K562 (cell line): ENCODE results near the gene NEU1. TPM values are rescaled to one million over a fixed set of nuclear protein-coding genes. Genes with fewer than 3 reads are reported as not detected.

Experiments used
- CEBPZ ChIP-seq: fragments of 150-350 bp; IDR thresholded peaks from 2 replicates; pipeline ENCODE4 v1.6.1; 2014; ENCODE audit warnings: low read depth, mild to moderate bottlenecking, low read length, borderline replicate concordance
- ERF ChIP-seq: fragments of 450-650 bp; formaldehyde crosslinking; IDR thresholded peaks from 2 replicates; pipeline ENCODE4 v1.4.0; 2020; ENCODE audit warnings: mild to moderate bottlenecking, mixed read lengths
- HNRNPK ChIP-seq: fragments of 200-400 bp; formaldehyde crosslinking; IDR thresholded peaks from one replicate; pipeline ENCODE4 v1.6.1; 2018; ENCODE audit warnings: mild to moderate bottlenecking, low read depth, low read length; ENCODE audit not compliant: poor library complexity, severe bottlenecking
- MITF ChIP-seq: IDR thresholded peaks from 2 replicates; pipeline ENCODE4 v1.6.1; 2014; ENCODE audit warnings: antibody characterized with exemption
- SP1 ChIP-seq: sonication (generic); formaldehyde crosslinking; IDR thresholded peaks from 2 replicates; pipeline ENCODE4 v1.8.1; 2022; ENCODE audit warnings: mild to moderate bottlenecking, missing genetic modification reagents
- SUPT5H ChIP-seq: fragments of 450-650 bp; IDR thresholded peaks from 2 replicates; pipeline ENCODE4 v1.6.1; 2016
- ZFP36 ChIP-seq: fragments of 150-350 bp; IDR thresholded peaks from 2 replicates; pipeline ENCODE4 v1.6.1; 2018; ENCODE audit warnings: low read length, low read depth; ENCODE audit not compliant: partially characterized antibody
- ZNF140 ChIP-seq: fragments of 250-450 bp; sonication (Bioruptor Pico); IDR thresholded peaks from 2 replicates; pipeline ENCODE4 v1.8.0; 2021; ENCODE audit warnings: moderate library complexity, mild to moderate bottlenecking, inconsistent platforms
- ZNF277 ChIP-seq: fragments of 250-450 bp; sonication (Bioruptor Pico); IDR thresholded peaks from 2 replicates; pipeline ENCODE4 v1.8.0; 2022; ENCODE audit warnings: inconsistent platforms, mild to moderate bottlenecking, moderate library complexity, borderline replicate concordance
- ZNF551 ChIP-seq: fragments of 250-450 bp; sonication (Bioruptor Pico); IDR thresholded peaks from 2 replicates; pipeline ENCODE4 v1.5.0; 2021; ENCODE audit warnings: mild to moderate bottlenecking, moderate library complexity
- polyA plus RNA-seq, 8 experiments: library from polyadenylated mRNA; depleted of rRNA in 4 of 8; stranded (reverse) in 5 of 8; unstranded in 3 of 8; fragments of >200 nt; fragmentation: Nextera tagmentation in 2 of 8; fragmentation: Illumina TruSeq in 1 of 8; extraction: Ambion mirVana in 2 of 8; extraction: Trizol in 1 of 8; gene quantifications; 2 replicates each; pipeline versions ENCODE4 v1.2.1 to v1.2.3, GENCODE V29; 2011 to 2014; ENCODE audit warnings: inconsistent platforms in 1 of 8, missing spikeins in 1 of 8
- total RNA-seq, 7 experiments: library from RNA; depleted of rRNA in 6 of 7; stranded (reverse); fragments of >200 nt in 6 of 7; fragmentation: Illumina TruSeq in 2 of 7; extraction: Trizol in 2 of 7; gene quantifications; 2 replicates each; pipeline versions ENCODE4 v1.2.1 to v1.2.3, GENCODE V29; 2011 to 2021; ENCODE audit warnings: low replicate concordance in 1 of 7

The NEU1 gene
- total and polyA plus RNA-seq, 9 of the 15 experiments (the other 6 are each of a cell fraction or from before 2014, with no cell fraction given), result 14.8 to 67.8 (median 51.0) TPM

- TF ChIP-seq MITF, result peak; percentile 96
- TF ChIP-seq ZNF277, result no peak
- TF ChIP-seq ZFP36, result no peak
- no peak for TF ChIP-seq ZNF140
- TF ChIP-seq HNRNPK, result no peak
- TF ChIP-seq SP1 (CRISPR knock-in tag), result peak; percentile 97
- TF ChIP-seq ZNF551 (CRISPR knock-in tag), result no peak
- peak; percentile 97 for TF ChIP-seq SUPT5H
- no peak for TF ChIP-seq CEBPZ
- TF ChIP-seq ERF (CRISPR knock-in tag), result peak; percentile 83; the same call in 1 of the 2 replicates
Measured at GRCh38 chr6:31862344-31863235, at the start of gene NEU1 (continued).
